Ascending aorta (tissue), 2 donors: ENCODE data around the gene HOXD12. TPM values are rescaled to one million over a fixed set of nuclear protein-coding genes. Genes with fewer than 3 reads are reported as not detected.
A peak's percentile ranks its signal among the peaks of the same experiment; 100 is the strongest.

Experiments used
- DNase-seq, 2 donors: peaks; one replicate each; pipeline ENCODE4 v3.0.0-alpha.2; 2019; ENCODE audit warnings: low spot score in 2 of 2
- H3K27ac ChIP-seq, 2 donors: fragments of 200-600 bp; sonication (generic); one replicate each; pipeline ENCODE4 v1.5.1; 2016 to 2017; ENCODE audit warnings: mild to moderate bottlenecking in 1 of 2
- H3K27me3 ChIP-seq: fragments of 200-600 bp; sonication (generic); one replicate; pipeline ENCODE4 v1.5.1; 2017
- H3K36me3 ChIP-seq, 2 donors: fragments of 200-600 bp; sonication (generic); one replicate each; pipeline ENCODE4 v1.5.1; 2016
- H3K4me1 ChIP-seq, 2 donors: fragments of 200-600 bp; sonication (generic); one replicate each; pipeline ENCODE4 v1.5.1; 2016 to 2017; ENCODE audit warnings: mild to moderate bottlenecking in 1 of 2
- H3K4me3 ChIP-seq, 2 donors: fragments of 200-600 bp; sonication (generic); one replicate each; pipeline ENCODE4 v1.5.1; 2016 to 2017; ENCODE audit warnings: mild to moderate bottlenecking in 1 of 2
- H3K9me3 ChIP-seq, 2 donors: fragments of 200-600 bp; sonication (generic); one replicate each; pipeline ENCODE4 v1.5.1; 2016
- intact Hi-C: fragments of 100-400 bp; cut with DNase I; formaldehyde crosslinking; loops from one replicate; pipeline ENCODE4 v1.15.1; 2023
- total RNA-seq: library from RNA; depleted of rRNA; stranded (reverse); fragments of >200 nt; gene quantifications from one replicate; pipeline ENCODE4 v1.1.0, GENCODE V29; 2016
- TF ChIP-seq, protein P1 (sequence below), 3 experiments: fragments of 200-600 bp in 2 of 3; fragments of 450-650 bp in 1 of 3; sonication (generic) in 2 of 3; IDR thresholded peaks; one replicate each; pipeline ENCODE4 v1.5.1; 2016 to 2019; ENCODE audit warnings: antibody characterized with exemption in 3 of 3, mild to moderate bottlenecking in 1 of 3, moderate library complexity in 1 of 3

Gene HOXD12
- total RNA-seq, 1 donor from 2014 or later = not detected

DNA sequence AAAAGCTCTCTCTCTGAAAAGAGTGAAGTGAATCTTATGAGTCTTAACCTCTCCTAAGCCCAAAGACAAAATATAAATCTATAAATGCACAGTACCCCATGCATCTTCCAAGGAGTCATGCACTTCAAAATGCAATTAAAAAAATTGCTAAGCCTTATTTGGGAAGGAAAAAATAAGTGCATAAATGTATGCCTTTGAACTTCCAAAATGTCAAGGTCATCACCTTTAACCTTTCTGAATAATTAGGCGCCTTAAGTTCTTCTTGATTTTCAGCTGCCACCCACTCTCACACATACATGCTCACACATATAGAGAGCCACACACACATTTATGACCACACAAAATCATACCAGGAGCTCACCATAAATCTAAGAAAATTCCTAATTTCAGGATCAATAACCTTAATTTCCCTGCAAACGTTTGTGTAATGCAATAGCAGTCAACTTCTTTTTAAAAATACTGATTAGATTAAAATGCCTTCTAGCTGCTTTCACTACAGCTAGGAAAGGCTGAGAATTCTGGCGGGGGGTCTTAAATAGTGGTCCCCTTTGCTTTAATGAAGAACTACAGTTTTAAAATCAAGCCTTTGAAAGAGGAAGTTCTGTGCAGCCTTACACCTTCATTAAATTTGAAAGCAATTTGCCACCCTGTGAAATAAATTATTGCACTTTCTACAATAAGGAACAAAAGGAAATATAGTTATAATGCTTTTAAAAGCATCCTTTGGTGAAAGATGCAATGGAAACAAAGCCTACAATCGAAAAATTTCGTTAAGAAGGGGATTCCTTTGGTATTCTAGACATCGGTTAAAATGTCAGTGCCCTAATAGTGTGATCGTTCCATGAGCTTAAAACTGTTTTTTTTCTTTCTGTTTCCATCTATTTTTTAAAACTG, 11.1 kb downstream of the HOXD12 start:
- Histone ChIP-seq H3K27ac (no peak overlapping the region), H3K4me3 (no peak overlapping the region), H3K27me3 (peaks cover 57% of the 10 kb centered on the region), H3K4me1 (peaks cover 0 to 10% of the 10 kb centered on the region in 2 donors), H3K36me3 (no peaks in the 10 kb centered on the region), H3K9me3 (no peaks in the 10 kb centered on the region)
- intact Hi-C loops = no loop called here
- no peak for DNase-seq
- TF ChIP-seq, protein P1, sequence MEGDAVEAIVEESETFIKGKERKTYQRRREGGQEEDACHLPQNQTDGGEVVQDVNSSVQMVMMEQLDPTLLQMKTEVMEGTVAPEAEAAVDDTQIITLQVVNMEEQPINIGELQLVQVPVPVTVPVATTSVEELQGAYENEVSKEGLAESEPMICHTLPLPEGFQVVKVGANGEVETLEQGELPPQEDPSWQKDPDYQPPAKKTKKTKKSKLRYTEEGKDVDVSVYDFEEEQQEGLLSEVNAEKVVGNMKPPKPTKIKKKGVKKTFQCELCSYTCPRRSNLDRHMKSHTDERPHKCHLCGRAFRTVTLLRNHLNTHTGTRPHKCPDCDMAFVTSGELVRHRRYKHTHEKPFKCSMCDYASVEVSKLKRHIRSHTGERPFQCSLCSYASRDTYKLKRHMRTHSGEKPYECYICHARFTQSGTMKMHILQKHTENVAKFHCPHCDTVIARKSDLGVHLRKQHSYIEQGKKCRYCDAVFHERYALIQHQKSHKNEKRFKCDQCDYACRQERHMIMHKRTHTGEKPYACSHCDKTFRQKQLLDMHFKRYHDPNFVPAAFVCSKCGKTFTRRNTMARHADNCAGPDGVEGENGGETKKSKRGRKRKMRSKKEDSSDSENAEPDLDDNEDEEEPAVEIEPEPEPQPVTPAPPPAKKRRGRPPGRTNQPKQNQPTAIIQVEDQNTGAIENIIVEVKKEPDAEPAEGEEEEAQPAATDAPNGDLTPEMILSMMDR (IDR thresholded peaks at IDR 0.05) = no peak

DNA sequence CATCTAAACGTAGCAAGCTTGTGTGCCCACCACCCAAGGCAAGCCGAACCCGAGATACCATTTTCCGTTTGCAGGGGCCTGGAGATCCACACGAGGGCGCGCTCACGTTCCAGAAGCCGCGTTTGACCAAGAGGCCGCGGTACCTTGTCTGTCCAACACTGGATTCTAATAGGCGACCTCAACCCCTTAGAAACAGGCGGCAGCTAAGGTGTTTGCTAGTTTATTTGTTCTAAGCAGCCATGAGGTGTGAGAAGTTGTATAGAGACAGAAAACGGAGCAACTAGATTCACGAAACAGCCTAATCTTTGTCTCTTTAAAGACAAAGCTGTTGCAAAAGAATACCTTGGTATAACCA, 11.7 kb downstream of the HOXD12 start:
- DNase-seq = peak in 1 of 2 donors; percentile 57
- TF ChIP-seq, protein P1 (IDR thresholded peaks at IDR 0.05) = peak; percentile 18 to 51 (median 33)
- no peaks in the 10 kb centered on the region for H3K9me3 ChIP-seq
- peaks cover 0 to 13% of the 10 kb centered on the region in 2 donors for H3K4me1 ChIP-seq
- H3K4me3 ChIP-seq = no peak overlapping the region
- intact Hi-C loops = no loop called here
- peaks cover 60% of the 10 kb centered on the region for H3K27me3 ChIP-seq
- H3K27ac ChIP-seq = no peak overlapping the region
- H3K36me3 ChIP-seq = no peaks in the 10 kb centered on the region

DNA sequence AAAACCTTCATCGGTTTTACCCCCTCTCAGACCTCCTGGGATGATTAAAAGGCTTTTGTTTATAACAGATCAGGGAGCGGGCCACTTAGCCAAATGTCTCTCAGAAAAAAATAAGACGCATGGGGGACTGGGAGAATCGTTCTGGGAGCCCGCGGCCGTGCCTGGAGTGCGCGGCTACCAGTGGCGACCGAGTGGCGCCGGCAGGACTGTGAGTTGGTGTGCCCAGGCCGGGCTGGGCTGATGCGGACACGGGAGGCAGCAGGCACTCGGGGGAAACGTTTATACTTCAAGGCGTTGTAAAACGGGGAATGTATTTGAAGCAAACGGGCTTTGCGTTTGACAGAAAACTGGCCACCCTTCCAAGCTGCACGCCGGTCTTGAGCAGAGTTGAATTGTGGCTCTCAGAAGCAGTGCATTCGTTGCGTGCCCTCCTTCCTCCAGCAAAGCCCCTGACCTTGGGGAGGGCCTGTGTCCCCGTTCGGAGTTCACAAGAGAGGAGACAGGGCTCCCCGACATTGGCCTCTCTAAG, 12.3 kb downstream of the HOXD12 start:
- Histone ChIP-seq H3K9me3 (no peaks in the 10 kb centered on the region), H3K4me1 (peaks cover 0 to 12% of the 10 kb centered on the region in 2 donors), H3K4me3 (no peak overlapping the region), H3K27ac (no peak overlapping the region), H3K36me3 (no peaks in the 10 kb centered on the region), H3K27me3 (peaks cover 60% of the 10 kb centered on the region)
- TF ChIP-seq, protein P1 (IDR thresholded peaks at IDR 0.05) = no peak
- peak in 1 of 2 donors; percentile 58 for DNase-seq
- intact Hi-C loops = no loop called here

DNA sequence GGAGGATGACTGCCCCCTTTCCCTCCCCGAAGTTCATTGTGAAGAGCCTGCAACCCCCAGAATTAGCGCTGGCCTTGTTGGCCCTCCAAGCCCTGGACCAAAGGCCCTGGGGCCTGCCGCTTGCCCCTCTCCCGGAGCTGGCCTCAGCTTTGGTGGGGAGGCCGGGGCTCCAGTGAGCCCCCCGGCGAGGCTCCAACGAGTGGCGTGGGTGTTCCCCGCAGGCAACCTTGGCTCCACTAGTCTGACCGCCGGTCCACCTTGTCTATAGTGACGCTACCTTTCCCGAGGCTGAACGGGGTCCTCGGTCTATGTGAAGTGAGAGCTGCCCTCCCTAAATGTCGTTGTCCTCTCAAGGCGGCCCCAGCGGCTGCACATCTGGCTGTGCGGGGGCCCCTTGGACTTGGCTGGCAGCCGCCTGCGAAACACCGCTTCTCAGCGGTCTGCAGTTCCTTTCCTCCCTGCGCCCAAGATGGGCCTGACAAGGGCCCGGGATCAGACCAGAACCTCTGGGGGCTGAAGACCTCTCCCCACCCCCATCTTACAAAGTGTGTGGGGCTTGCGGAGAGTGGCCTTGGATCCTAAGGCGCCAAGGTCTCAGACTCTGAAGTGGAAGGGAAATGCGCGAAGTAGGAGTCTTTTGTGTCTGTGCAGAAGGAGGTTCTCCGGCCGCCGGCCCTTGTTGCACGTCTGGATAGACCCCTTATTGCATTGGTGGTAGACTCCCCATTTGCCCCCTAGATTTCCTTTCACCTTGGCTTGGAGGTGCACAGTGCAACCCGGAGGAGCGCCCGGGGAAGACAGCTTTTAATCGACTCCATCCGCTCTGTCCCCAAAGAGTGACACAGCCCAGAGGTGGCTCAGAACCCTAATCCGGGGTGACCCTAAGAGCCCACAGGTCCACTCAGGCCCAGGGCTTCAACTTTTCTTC, 13.0 kb downstream of the HOXD12 start:
- H3K4me1 ChIP-seq = peaks cover 0 to 9% of the 10 kb centered on the region in 2 donors
- no peaks in the 10 kb centered on the region for H3K9me3 ChIP-seq
- no peaks in the 10 kb centered on the region for H3K36me3 ChIP-seq
- no peak overlapping the region for H3K27ac ChIP-seq
- intact Hi-C loops = no loop called here
- TF ChIP-seq, protein P1 (IDR thresholded peaks at IDR 0.05) = no peak
- peaks cover 64% of the 10 kb centered on the region for H3K27me3 ChIP-seq
- no peak overlapping the region for H3K4me3 ChIP-seq
- no peak for DNase-seq

DNA sequence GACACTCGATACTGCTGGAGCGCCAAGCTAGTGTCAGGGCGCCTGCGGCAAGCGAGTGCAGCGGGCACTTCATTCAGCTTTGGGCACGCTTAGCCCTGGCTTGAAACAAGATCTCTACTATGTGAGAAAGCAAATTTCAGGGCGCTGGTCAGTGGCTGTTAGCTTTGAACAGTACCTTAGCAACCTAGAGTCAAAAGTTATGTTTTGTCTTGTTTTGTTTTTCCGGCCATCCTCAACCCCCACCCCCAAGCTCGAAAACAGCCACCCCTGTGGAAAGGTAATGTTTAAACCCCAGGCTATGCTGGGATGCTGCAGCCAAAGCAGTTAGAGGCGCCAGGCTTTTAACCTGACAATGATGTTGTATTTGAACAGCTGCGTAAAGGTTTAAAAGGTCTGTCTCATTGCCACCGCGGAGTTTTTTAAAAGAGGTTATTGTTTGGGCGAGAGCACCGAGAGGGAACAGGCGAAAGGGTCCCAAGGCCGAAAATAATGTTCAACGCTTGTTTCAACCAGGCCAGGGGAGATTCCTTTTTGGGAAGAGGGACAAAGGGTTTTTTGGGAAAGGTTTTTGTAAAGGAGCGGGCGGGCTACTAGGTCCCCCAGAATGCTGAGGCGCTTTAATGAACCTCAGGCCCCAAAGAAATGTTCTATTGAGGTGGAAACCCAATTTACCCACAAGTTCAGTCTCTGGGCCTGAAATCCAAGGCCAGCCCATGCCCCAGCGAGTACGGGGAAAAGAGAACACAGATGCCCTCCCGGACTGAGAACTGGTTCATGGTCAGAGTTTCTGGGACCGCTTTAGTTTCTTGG, 14.7 kb downstream of the HOXD12 start:
- TF ChIP-seq, protein P1 (IDR thresholded peaks at IDR 0.05) = no peak
- Histone ChIP-seq H3K4me1 (peaks cover 0 to 5% of the 10 kb centered on the region in 2 donors), H3K36me3 (no peaks in the 10 kb centered on the region), H3K27ac (no peak overlapping the region), H3K27me3 (peaks cover 56% of the 10 kb centered on the region), H3K9me3 (no peaks in the 10 kb centered on the region), H3K4me3 (no peak overlapping the region)
- intact Hi-C loops = no loop called here
- DNase-seq = no peak
